Measurements from ENCODE around the gene FAM163A.

DNA sequence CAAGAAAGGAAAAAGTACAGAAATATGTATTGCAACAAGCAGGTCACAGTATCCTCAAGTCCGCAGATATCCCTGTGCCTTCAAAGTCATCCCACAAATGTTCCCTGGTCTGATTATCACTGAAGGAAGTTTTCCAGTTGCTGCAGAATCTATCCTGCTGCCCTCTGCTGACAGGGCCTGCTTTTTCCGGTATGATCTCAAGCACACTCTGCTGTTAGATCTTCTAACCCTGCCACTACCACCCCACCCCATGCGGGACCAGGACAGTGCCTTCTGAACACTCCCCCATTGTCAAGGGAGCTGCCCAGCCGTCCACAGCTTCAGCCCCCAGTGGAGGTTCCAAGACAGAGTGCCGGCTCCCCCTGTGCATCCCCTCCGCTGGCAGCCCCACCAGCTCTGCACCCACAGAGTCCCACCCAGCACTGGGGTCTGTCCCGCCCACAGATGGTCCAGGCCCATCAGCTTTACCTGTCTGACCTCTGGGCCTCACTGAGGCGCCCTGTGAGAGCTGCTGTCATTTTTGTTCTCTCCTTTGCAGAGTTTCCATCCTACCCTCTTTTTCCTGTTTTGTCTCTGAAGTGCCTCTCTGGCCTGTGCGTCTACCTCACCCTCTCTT is 27.9 kb downstream of the FAM163A start:
- TF ChIP-seq, protein P1, sequence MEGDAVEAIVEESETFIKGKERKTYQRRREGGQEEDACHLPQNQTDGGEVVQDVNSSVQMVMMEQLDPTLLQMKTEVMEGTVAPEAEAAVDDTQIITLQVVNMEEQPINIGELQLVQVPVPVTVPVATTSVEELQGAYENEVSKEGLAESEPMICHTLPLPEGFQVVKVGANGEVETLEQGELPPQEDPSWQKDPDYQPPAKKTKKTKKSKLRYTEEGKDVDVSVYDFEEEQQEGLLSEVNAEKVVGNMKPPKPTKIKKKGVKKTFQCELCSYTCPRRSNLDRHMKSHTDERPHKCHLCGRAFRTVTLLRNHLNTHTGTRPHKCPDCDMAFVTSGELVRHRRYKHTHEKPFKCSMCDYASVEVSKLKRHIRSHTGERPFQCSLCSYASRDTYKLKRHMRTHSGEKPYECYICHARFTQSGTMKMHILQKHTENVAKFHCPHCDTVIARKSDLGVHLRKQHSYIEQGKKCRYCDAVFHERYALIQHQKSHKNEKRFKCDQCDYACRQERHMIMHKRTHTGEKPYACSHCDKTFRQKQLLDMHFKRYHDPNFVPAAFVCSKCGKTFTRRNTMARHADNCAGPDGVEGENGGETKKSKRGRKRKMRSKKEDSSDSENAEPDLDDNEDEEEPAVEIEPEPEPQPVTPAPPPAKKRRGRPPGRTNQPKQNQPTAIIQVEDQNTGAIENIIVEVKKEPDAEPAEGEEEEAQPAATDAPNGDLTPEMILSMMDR (IDR thresholded peaks at IDR 0.05): no peak
- TF ChIP-seq POLR2A (IDR thresholded peaks at IDR 0.05) (no peak), EP300 (IDR thresholded peaks at IDR 0.05) (no peak)
